ENCODE results near the gene UNCX.
"Not testable (repeated sequence)": the region's sequence is repeated elsewhere in the genome, so short reads cannot be mapped to it uniquely, and the experiment has no call there.

UNCX gene

GRCh38 chr7:1278543-1278942 lies 45.9 kb downstream of the UNCX start:
- DNase-seq (ENCODE audit: low spot score) = no peak

- no peak for DNase-seq (ENCODE audit: low spot score)
Measured at GRCh38 chr7:1279041-1279440, 46.4 kb downstream of the UNCX start.

GRCh38 chr7:1279895-1280294 lies 47.2 kb downstream of the UNCX start:
- not testable (repeated sequence) for DNase-seq (ENCODE audit: low spot score)

GRCh38 chr7:1281068-1281467 lies 48.4 kb downstream of the UNCX start:
- DNase-seq (ENCODE audit: low spot score) = no peak

- no peak for DNase-seq (ENCODE audit: low spot score)
Measured at GRCh38 chr7:1282679-1283078, 50.0 kb downstream of the UNCX start.

- DNase-seq (ENCODE audit: low spot score) = no peak
Measured at GRCh38 chr7:1283337-1283736, 50.7 kb downstream of the UNCX start.

- DNase-seq (ENCODE audit: low spot score) = no peak
Measured at GRCh38 chr7:1283941-1284742, 51.5 kb downstream of the UNCX start.

GRCh38 chr7:1284743-1285458 lies 52.2 kb downstream of the UNCX start:
- no peak for DNase-seq (ENCODE audit: low spot score)

GRCh38 chr7:1285556-1286301 lies 53.1 kb downstream of the UNCX start:
- no peak for DNase-seq (ENCODE audit: low spot score)

Data from hepatic stellate cell (primary cell).